HG02763 (cell line): ENCODE data around the gene OLIG2.

Source experiments
- ATAC-seq: cut with Tn5 transposase; IDR thresholded peaks from one replicate; pipeline ENCODE4 v1.9.1; 2021; ENCODE audit warnings: mild to moderate bottlenecking, moderate library complexity; ENCODE audit not compliant: unreplicated experiment

The OLIG2 gene

DNA sequence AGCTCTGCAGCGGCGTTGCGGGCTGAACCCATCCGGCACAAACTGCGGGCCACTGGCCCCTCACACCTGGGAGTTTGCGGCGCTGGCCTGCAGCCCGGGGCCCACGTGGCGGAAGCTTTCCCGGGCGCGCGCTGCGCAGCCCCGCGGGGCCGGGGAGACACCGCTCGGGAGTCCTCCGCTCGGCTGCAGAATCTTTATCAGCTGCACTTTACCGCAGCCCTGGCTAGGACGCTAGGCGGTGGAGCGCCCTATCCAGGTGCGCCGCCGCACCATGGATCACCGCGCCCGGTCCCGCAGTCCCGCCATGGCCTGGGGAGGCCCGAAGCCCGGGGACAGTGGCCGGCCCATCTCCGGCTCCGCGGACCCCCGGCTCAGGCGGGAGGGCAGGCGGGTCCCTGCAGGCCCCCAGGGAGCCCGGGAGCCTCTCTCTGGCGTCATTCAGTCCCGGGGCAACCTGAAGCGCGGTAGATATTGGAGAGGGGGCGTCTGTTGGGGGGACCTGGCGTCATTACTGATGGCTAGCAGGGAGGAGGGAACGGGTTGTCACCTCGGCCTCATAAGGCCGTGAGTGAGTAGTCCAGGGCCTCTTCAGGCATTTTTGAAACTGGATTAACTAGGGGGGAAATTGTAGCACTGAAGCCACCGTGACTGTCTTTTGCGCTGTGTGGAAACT is 5.7 kb upstream of the OLIG2 start:
- ATAC-seq, result no peak

DNA sequence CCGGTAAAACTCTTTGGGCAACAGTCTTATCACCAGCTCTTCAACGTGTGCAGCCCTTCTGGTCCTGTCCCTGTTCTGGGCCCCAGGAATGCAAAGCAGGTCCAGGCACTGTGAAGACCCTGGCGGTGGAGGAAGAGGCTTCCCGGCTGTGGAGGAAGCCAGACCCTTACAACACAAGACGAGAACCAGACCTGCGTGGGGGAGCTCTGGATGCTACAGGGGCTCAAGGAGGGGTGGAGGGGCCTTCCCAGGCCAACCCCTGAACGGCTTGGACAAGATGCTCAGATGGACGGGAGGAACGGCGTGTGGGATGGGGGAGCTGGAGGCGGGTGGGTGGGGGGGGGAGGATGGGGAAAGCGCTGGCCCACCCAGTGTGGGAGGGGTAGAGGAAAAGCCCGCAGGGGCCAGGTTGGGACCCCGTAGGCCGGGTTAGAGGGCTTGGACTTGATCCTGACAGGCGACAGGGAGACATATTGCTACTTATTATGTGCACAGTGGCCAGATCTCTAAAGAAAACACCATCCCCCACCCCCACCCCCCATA is 5.1 kb upstream of the OLIG2 start:
- ATAC-seq, result no peak

DNA sequence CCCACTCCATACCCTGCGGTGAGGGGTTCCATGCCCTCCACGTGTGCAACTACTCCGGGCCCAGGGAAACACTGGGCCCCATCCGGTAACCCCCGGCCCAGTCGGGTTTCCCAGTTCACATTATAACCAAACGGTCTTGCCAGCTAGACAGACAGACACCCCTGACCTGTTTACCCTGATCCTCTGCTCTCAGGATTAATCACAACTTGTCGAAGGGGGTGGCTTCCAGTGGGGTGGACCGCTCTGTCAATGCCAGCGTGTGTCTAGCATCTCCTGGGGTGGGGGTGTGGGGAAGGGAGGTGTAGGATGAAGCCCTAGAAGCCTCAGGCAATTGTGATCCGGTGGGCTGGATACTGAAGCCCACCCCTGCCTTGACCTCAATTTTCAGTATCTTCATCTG is 4.6 kb upstream of the OLIG2 start:
- ATAC-seq, result no peak

- no peak for ATAC-seq
Observed at GRCh38 chr21:33021667-33022066, 4.1 kb upstream of the OLIG2 start.

GRCh38 chr21:33022489-33022827 is 3.3 kb upstream of the OLIG2 start:
- no peak for ATAC-seq

GRCh38 chr21:33022828-33023573 is 2.7 kb upstream of the OLIG2 start:
- no peak for ATAC-seq

DNA sequence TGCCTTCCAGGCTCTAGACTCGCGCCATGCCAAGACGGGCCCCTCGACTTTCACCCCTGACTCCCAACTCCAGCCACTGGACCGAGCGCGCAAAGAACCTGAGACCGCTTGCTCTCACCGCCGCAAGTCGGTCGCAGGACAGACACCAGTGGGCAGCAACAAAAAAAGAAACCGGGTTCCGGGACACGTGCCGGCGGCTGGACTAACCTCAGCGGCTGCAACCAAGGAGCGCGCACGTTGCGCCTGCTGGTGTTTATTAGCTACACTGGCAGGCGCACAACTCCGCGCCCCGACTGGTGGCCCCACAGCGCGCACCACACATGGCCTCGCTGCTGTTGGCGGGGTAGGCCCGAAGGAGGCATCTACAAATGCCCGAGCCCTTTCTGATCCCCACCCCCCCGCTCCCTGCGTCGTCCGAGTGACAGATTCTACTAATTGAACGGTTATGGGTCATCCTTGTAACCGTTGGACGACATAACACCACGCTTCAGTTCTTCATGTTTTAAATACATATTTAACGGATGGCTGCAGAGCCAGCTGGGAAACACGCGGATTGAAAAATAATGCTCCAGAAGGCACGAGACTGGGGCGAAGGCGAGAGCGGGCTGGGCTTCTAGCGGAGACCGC is 2.0 kb upstream of the OLIG2 start:
- ATAC-seq, result no peak

DNA sequence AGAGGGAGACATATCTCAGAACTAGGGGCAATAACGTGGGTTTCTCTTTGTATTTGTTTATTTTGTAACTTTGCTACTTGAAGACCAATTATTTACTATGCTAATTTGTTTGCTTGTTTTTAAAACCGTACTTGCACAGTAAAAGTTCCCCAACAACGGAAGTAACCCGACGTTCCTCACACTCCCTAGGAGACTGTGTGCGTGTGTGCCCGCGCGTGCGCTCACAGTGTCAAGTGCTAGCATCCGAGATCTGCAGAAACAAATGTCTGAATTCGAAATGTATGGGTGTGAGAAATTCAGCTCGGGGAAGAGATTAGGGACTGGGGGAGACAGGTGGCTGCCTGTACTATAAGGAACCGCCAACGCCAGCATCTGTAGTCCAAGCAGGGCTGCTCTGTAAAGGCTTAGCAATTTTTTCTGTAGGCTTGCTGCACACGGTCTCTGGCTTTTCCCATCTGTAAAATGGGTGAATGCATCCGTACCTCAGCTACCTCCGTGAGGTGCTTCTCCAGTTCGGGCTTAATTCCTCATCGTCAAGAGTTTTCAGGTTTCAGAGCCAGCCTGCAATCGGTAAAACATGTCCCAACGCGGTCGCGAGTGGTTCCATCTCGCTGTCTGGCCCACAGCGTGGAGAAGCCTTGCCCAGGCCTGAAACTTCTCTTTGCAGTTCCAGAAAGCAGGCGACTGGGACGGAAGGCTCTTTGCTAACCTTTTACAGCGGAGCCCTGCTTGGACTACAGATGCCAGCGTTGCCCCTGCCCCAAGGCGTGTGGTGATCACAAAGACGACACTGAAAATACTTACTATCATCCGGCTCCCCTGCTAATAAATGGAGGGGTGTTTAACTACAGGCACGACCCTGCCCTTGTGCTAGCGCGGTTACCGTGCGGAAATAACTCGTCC is 1.3 kb upstream of the OLIG2 start:
- no peak for ATAC-seq

- ATAC-seq, result no peak
Observed at GRCh38 chr21:33025106-33025488, 638 bp upstream of the OLIG2 start.

GRCh38 chr21:33026443-33026858 is 716 bp downstream of the OLIG2 start:
- no peak for ATAC-seq

- no peak for ATAC-seq
Observed at GRCh38 chr21:33026878-33027400, 1.2 kb downstream of the OLIG2 start.

DNA sequence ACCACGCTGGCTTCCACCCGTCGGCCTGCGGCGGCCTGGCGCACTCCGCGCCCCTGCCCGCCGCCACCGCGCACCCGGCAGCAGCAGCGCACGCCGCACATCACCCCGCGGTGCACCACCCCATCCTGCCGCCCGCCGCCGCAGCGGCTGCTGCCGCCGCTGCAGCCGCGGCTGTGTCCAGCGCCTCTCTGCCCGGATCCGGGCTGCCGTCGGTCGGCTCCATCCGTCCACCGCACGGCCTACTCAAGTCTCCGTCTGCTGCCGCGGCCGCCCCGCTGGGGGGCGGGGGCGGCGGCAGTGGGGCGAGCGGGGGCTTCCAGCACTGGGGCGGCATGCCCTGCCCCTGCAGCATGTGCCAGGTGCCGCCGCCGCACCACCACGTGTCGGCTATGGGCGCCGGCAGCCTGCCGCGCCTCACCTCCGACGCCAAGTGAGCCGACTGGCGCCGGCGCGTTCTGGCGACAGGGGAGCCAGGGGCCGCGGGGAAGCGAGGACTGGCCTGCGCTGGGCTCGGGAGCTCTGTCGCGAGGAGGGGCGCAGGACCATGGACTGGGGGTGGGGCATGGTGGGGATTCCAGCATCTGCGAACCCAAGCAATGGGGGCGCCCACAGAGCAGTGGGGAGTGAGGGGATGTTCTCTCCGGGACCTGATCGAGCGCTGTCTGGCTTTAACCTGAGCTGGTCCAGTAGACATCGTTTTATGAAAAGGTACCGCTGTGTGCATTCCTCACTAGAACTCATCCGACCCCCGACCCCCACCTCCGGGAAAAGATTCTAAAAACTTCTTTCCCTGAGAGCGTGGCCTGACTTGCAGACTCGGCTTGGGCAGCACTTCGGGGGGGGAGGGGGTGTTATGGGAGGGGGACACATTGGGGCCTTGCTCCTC is 1.9 kb downstream of the OLIG2 start:
- no peak for ATAC-seq

DNA sequence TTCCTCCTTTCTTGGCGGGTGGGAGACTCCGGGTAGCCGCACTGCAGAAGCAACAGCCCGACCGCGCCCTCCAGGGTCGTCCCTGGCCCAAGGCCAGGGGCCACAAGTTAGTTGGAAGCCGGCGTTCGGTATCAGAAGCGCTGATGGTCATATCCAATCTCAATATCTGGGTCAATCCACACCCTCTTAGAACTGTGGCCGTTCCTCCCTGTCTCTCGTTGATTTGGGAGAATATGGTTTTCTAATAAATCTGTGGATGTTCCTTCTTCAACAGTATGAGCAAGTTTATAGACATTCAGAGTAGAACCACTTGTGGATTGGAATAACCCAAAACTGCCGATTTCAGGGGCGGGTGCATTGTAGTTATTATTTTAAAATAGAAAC is 2.5 kb downstream of the OLIG2 start:
- no peak for ATAC-seq

- ATAC-seq, result no peak
Observed at GRCh38 chr21:33028773-33029384, 3.1 kb downstream of the OLIG2 start.

- no peak for ATAC-seq
Observed at GRCh38 chr21:33029385-33029921, 3.7 kb downstream of the OLIG2 start.

- ATAC-seq, result no peak
Observed at GRCh38 chr21:33029975-33030461, 4.3 kb downstream of the OLIG2 start.

DNA sequence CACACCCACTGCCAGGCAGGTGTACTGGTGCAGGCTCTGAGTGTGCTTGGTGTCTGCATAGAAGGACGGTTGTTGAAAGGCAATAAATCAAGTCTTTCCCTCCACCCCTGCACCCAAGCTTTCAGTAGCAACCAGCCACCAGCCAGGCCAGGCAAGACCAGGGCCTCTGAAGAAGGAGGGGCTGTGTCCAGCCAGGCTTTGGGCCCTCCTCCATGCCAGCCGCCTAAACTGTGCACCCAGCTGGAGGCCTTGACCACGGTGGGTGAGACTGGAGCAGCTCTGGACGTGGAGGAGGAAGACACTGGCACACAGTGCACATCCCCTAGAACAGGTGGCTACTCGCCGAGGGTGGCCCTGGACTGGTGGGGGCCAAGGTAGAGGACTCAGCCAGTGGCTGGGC is 4.9 kb downstream of the OLIG2 start:
- no peak for ATAC-seq

GRCh38 chr21:33031152-33031911 is 5.6 kb downstream of the OLIG2 start:
- ATAC-seq, result no peak
